GM19240 (cell line): ENCODE results near the gene HPS4.

Experiments used
- DNase-seq: peaks from one replicate; pipeline ENCODE4 v3.0.0; 2011; ENCODE audit warnings: low spot score; ENCODE audit not compliant: insufficient read length

Gene HPS4

GRCh38 chr22:26499188-26499703 lies 15.7 kb upstream of the HPS4 start:
- no peak for DNase-seq

GRCh38 chr22:26496456-26496855 lies 12.9 kb upstream of the HPS4 start:
- DNase-seq: no peak

- no peak for DNase-seq
These were observed 10.9 kb upstream of the HPS4 start for GRCh38 chr22:26494506-26494905.

- DNase-seq: no peak
These were observed 8.6 kb upstream of the HPS4 start for GRCh38 chr22:26492220-26492619.

- no peak for DNase-seq
These were observed 6.0 kb upstream of the HPS4 start for GRCh38 chr22:26489447-26490036.

DNA sequence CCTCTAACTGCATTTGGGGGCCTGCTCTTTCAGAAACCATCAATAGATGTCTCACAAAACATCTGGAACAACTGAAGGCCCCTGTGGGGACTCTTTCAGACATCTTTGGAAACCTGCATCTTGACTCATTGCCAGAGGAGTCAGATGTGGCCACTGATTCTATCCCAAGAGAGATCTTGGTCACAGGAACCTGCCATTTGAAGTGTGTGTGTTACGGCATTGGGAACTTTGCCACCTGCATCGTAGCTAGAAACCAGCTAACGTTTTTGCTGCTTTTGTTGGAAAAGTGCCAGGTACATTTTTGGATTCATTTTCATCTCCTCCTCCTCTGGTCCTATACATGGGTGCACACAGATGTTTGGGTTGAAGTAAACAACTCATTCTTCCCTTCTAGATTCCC lies 4.4 kb upstream of the HPS4 start:
- DNase-seq: no peak

- no peak for DNase-seq
These were observed 2.8 kb upstream of the HPS4 start for GRCh38 chr22:26486394-26486793.

DNA sequence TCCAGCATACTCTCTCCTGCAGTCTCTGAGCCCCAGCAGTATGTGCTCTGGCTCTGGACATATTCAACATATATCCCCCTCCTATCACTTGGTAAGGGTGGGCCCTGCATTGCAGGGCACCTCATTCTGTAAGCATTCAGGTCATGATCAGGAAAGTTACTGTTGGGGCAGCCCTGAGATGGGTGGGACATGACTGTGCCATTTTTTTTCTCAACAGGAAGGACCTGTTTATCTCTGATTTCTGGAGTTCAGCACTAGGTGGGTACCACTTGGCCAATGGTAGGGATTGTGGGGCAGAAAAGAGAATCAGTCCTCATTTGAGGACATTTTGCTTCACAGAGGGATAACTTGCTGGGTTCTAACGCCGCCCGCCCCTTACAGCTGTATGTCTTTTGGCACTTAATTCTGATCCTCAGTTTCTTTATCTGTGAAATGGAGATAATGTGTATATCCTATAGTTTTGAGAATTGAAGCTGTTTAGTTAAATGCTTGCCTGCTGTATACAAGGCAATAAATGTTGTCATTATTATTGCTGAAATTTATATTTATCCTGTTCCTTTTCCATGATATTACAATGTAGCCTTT lies 2.3 kb upstream of the HPS4 start:
- DNase-seq: no peak

GRCh38 chr22:26485013-26485412 lies 1.4 kb upstream of the HPS4 start:
- no peak for DNase-seq

DNA sequence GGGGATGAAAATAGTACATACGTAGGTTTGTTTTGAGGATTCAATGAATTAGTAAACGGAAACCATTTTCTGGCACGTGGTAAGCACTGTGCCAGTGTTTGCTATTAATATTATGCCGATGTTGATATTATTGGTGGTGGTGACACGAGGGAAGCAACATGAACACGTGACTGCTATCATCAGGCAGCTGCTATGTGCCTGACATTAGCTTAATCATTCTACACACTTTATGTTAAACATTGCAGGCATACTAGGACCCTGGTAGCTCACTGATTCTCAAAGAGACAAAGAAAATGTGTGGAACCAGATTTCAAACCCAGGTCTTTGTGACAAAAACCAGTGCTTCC lies 750 bp upstream of the HPS4 start:
- DNase-seq: no peak

DNA sequence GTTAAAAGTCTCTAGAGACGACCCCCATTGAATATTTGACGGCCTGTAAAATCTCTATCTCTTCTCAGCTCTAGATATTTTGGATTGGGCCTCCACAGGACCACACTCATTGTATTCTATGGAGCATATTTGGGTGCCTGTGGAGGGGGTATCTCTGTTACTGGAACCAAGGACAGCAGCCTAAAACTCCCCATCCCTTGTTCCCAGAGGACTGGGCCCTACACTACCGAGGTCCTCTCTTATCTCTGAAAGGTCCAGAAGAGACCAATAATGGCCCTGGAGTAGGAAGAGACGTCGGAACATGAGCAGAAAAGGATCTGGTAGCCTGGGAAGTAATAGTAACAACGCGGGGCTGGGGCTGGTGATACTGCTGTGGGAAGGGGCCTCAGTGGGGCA lies 542 bp downstream of the HPS4 start:
- DNase-seq: no peak

GRCh38 chr22:26482161-26482560 lies 1.4 kb downstream of the HPS4 start:
- DNase-seq: no peak

GRCh38 chr22:26481694-26482093 lies 1.9 kb downstream of the HPS4 start:
- no peak for DNase-seq

- no peak for DNase-seq
These were observed 2.4 kb downstream of the HPS4 start for GRCh38 chr22:26481112-26481693.

GRCh38 chr22:26480611-26480932 lies 3.0 kb downstream of the HPS4 start:
- DNase-seq: no peak

GRCh38 chr22:26479792-26480610 lies 3.6 kb downstream of the HPS4 start:
- DNase-seq: no peak

GRCh38 chr22:26479043-26479791 lies 4.4 kb downstream of the HPS4 start:
- DNase-seq: no peak

- no peak for DNase-seq
These were observed 6.2 kb downstream of the HPS4 start for GRCh38 chr22:26477341-26477731.

DNA sequence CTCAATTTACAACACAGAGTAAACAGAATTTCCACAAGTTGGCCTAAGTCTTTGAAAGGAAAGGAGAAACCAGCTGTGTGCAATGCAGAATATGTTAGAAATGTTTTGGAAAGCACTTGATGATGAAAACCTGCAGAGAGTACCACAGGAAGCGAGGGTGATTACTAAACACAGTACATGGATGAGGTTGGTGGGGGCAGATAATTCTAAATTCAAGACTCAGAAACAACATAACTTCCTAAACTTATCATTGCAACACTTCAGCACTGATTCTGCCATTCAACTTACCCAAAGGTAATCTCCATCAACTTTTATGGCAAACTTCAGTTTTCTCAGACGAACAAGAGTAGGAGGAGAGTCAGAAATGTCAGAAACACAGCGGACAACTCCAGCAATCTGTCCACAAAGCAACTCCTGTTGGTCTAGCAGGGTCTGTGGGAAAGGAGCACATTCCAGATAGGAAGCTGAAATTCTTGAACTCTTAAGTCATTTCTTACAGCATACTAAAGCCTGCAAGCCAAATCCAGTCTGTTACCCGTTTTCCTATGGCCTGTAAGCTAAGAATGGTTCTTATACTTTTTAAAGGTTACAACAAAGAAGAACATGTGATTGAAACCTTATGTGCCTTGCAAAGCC lies 6.8 kb downstream of the HPS4 start:
- DNase-seq: no peak

DNA sequence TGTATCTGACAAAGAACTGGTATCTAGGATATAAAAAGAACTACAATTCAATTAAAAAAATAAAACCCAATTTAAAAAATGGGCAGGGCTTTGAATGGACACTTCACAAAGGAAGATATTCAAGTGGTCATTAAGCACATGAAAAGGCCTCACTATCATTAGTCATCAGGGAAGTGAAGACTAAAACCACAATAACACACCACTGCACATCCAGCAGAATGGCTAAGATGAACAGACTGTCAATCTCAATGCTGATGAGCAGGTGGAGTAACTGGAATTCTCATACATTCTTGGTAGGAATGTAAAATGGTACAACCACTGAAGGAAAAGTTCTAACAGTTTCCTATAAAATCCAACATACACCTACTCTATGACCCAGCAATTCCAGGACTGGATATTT lies 8.9 kb downstream of the HPS4 start:
- DNase-seq: no peak

DNA sequence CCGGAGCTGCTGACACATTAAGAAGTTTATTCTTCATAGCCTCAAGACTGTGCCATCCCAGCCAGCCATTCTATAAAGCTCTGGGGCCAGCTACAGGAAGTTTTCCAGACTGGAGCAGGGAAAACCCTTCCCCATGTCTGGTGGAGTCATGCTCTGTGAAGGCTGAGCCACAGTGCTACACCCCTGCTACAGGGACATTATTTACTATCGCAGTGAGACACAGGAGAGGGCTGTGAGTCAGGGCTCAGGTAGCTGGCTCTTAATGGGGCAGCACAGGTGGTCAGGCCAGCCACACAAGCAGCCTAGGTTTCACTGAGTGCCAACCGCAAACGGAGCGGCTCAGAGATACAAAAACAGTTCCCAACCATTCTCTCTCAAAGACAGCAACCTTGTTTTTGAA lies 12.1 kb downstream of the HPS4 start:
- no peak for DNase-seq
